PFSK-1 (cell line): ENCODE data around the gene ADAMTS10.

Experiments
- FOXP2 ChIP-seq: optimal IDR thresholded peaks from 2 replicates; pipeline ENCODE3; 2011; ENCODE audit warnings: borderline replicate concordance, control low read depth, inconsistent platforms; ENCODE audit not compliant: insufficient read depth; ENCODE audit errors: extremely low read length, extremely low read depth
- POLR2AphosphoS5 ChIP-seq: IDR thresholded peaks from 2 replicates; pipeline ENCODE4 v1.6.1; 2012; ENCODE audit warnings: low read depth, mild to moderate bottlenecking, control low read depth, low read length, moderate library complexity
- SIN3A ChIP-seq: IDR thresholded peaks from 2 replicates; pipeline ENCODE4 v1.6.1; 2012; ENCODE audit warnings: mild to moderate bottlenecking, low read length, moderate library complexity, borderline replicate concordance; ENCODE audit not compliant: insufficient read depth
- TAF1 ChIP-seq: IDR thresholded peaks from 2 replicates; pipeline ENCODE4 v1.6.1; 2012; ENCODE audit warnings: low read length, control low read depth, borderline replicate concordance; ENCODE audit not compliant: insufficient read depth
- TF ChIP-seq, protein P1 (sequence below), 2 experiments: IDR thresholded peaks; 2 replicates each; pipeline versions ENCODE4 v1.6.1 to v1.8.0; 2011 to 2012; ENCODE audit warnings: low read depth in 2 of 2, low read length in 2 of 2, control low read depth in 1 of 2, inconsistent platforms in 1 of 2, mild to moderate bottlenecking in 1 of 2, moderate library complexity in 1 of 2; ENCODE audit not compliant: insufficient read depth in 1 of 2

Gene ADAMTS10

DNA sequence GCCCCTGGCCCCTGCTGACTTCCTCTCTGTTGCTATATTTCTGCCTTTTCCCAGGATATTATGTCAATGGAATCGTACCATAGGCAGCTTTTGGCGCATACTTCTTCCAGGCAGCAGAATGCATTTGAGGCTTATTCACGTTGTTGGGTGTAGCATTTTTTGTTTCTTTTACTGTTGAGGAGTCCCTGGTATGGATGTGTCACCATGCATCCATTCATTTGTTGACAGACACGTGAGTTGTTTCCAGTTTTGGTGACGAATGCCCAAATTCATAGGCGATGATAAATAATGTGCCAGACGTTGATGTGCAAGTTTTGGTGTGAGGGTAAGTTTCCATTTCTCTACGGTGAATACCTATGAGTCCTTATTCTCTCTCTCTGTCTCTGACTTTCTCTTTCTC lies 24.9 kb upstream of the ADAMTS10 start:
- TF ChIP-seq POLR2AphosphoS5 = no peak
- no peak for TF ChIP-seq FOXP2
- TF ChIP-seq, protein P1, sequence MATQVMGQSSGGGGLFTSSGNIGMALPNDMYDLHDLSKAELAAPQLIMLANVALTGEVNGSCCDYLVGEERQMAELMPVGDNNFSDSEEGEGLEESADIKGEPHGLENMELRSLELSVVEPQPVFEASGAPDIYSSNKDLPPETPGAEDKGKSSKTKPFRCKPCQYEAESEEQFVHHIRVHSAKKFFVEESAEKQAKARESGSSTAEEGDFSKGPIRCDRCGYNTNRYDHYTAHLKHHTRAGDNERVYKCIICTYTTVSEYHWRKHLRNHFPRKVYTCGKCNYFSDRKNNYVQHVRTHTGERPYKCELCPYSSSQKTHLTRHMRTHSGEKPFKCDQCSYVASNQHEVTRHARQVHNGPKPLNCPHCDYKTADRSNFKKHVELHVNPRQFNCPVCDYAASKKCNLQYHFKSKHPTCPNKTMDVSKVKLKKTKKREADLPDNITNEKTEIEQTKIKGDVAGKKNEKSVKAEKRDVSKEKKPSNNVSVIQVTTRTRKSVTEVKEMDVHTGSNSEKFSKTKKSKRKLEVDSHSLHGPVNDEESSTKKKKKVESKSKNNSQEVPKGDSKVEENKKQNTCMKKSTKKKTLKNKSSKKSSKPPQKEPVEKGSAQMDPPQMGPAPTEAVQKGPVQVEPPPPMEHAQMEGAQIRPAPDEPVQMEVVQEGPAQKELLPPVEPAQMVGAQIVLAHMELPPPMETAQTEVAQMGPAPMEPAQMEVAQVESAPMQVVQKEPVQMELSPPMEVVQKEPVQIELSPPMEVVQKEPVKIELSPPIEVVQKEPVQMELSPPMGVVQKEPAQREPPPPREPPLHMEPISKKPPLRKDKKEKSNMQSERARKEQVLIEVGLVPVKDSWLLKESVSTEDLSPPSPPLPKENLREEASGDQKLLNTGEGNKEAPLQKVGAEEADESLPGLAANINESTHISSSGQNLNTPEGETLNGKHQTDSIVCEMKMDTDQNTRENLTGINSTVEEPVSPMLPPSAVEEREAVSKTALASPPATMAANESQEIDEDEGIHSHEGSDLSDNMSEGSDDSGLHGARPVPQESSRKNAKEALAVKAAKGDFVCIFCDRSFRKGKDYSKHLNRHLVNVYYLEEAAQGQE (IDR thresholded peaks at IDR 0.05; ENCODE audit: insufficient read depth in 1 of 2, low read depth in 2 of 2, low read length in 2 of 2) = no peak
- no peak for TF ChIP-seq SIN3A

DNA sequence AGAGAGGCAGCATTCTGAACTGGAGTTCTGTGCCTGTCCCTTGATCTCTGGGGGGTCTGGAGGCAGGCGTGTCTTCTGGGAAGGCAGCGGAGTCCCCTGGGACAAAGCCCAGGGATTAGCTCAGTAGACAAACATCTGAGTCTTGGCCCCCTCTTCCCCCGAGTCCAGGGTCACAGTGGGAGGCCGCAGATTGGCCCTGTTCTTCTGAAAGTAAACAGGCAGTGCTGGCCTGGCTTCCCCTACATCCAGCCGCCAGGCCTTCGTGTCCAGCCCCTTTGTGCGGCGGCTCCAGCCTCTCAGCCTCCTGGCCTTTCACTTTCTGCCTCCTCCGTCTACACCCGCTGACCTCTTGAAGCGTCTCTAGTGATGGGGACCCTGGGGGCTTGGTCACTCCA lies 20.9 kb upstream of the ADAMTS10 start:
- TF ChIP-seq SIN3A = no peak

DNA sequence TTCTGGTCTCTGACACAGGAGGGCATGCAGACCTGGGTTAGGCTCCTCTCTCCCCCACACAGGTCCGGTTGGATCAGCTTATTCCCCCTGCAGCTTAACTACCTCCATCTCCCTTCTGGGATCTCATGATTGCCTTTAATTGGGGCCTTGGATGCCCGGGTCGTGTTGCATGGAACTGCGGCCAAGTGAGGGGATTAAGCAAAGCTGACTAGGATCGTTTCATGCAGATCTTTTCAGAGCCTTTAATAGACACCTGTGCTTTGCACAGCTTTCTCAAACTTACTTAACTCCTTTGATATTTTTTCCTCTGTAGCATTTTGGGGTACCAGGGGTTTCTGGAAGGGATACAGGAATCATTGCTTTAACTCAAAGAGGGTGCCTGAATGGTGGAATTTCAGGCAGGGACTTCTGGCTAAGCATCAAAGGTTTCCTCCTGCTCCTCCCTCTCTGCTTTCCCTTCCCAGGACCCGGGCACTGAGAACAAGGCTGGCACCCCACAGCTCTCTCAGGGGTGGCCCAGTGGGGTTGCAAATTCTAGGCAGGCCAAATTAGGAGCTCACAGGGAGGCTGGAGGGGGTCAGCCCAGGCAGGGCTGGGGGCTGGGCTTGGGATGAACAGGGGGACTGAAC lies 20.4 kb upstream of the ADAMTS10 start:
- no peak for TF ChIP-seq SIN3A
- no peak for TF ChIP-seq FOXP2
- TF ChIP-seq POLR2AphosphoS5 = no peak
- TF ChIP-seq, protein P1 (IDR thresholded peaks at IDR 0.05; ENCODE audit: insufficient read depth in 1 of 2, low read depth in 2 of 2, low read length in 2 of 2) = no peak
- no peak for TF ChIP-seq TAF1

DNA sequence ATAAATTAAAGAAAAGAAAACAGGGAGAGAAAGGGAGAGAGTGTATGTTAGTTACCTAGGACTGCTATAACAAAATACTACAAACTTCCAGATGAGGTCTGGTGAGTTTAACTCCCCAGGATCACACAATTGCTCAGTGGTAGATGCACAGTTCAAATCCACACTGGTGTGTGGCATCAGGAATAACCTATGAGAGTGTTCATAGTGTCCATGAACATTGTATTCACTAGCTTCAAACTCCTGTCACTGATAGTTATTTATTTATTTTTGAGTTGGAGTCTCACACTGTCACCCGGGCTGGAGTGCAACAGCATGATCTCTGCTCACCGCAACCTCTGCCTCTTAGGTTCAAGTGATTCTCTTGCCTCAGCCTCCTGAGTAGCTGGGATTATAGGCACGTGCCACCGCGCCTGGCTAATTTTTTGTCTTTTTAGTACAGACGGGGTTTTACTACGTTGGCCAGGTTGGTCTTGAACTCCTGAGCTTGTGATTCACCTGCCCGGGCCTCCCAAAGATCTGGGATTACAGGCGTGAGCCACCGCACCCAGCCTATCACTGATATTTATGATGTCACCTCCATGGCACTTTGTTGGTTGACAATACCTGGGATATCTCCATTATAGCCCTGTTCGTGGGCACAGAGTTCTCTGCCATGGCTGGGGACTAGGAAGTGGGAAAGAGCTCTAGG lies 19.6 kb upstream of the ADAMTS10 start, which contains the start of gene NFILZ:
TSS of gene NFILZ (plus strand) at position 638 of the 688 bp plus-strand sequence. CDS start 46,133 bp downstream, outside the sequence.
- TF ChIP-seq POLR2AphosphoS5 (no peak), SIN3A (no peak), TAF1 (no peak), FOXP2 (no peak)
- TF ChIP-seq, protein P1 (IDR thresholded peaks at IDR 0.05; ENCODE audit: insufficient read depth in 1 of 2, low read depth in 2 of 2, low read length in 2 of 2) = no peak

DNA sequence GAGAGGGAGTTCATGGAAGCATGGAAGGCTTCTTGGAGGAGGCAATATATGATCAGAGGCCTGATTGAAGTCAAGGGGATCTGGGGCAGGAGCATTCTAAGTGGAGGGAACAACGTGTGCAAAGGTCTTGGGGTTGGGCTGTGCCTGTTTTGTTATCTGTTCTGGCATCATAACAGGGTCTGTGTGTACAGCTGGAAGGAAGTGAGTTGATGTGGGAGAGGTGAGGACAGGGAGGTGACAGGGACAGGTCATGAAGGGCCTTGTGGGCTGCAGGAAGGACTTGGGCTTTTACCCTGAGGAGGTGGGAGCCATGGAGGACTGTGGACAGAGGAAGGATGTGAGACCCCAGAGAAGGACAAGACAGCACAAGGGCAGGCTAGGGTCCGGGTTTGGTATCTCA lies 18.7 kb upstream of the ADAMTS10 start:
- no peak for TF ChIP-seq TAF1
- no peak for TF ChIP-seq FOXP2
- no peak for TF ChIP-seq POLR2AphosphoS5
- TF ChIP-seq, protein P1 (IDR thresholded peaks at IDR 0.05; ENCODE audit: insufficient read depth in 1 of 2, low read depth in 2 of 2, low read length in 2 of 2) = no peak
